ENCODE results near the gene CAMK2D.

GRCh38 chr4:113594231-113594556, 167.3 kb downstream of the CAMK2D start:
- TF ChIP-seq POLR2AphosphoS5 (IDR thresholded peaks at IDR 0.05; ENCODE audit: low read depth, low read length), result no peak
- no peak for TF ChIP-seq POLR2A (IDR thresholded peaks at IDR 0.05; ENCODE audit: low read depth, low read length)
- no peak for TF ChIP-seq TAF1 (IDR thresholded peaks at IDR 0.05; ENCODE audit: low read depth, low read length)
